GM18508 (cell line): ENCODE data around the gene ACY1.

ENCODE experiments used
- ATAC-seq: cut with Tn5 transposase; IDR thresholded peaks from one replicate; pipeline ENCODE4 v1.9.1; 2021; ENCODE audit warnings: moderate number of reproducible peaks; ENCODE audit not compliant: insufficient read depth, unreplicated experiment

The ACY1 gene

GRCh38 chr3:52002748-52003147 is 19.4 kb downstream of the ACY1 start:
- ATAC-seq = no peak

GRCh38 chr3:52004163-52004787 is 20.9 kb downstream of the ACY1 start:
- ATAC-seq = no peak

GRCh38 chr3:52004906-52005395 is 21.6 kb downstream of the ACY1 start:
- no peak for ATAC-seq

- no peak for ATAC-seq
Measured at GRCh38 chr3:52005571-52005986, 22.2 kb downstream of the ACY1 start.

- ATAC-seq = no peak
Measured at GRCh38 chr3:52006017-52006819, 22.9 kb downstream of the ACY1 start.

GRCh38 chr3:52006820-52007133 is 23.4 kb downstream of the ACY1 start:
- no peak for ATAC-seq

- ATAC-seq = no peak
Measured at GRCh38 chr3:52007291-52007690, 24.0 kb downstream of the ACY1 start.

- ATAC-seq = no peak
Measured at GRCh38 chr3:52010431-52010830, 27.1 kb downstream of the ACY1 start.

GRCh38 chr3:52012699-52013098 is 29.4 kb downstream of the ACY1 start:
- ATAC-seq = no peak

GRCh38 chr3:52013802-52014598 is 30.7 kb downstream of the ACY1 start:
- ATAC-seq = no peak

GRCh38 chr3:52014613-52015012 is 31.3 kb downstream of the ACY1 start:
- no peak for ATAC-seq

GRCh38 chr3:52015438-52016228 is 32.3 kb downstream of the ACY1 start:
- ATAC-seq = no peak

- ATAC-seq = no peak
Measured at GRCh38 chr3:52017586-52017985, 34.3 kb downstream of the ACY1 start.

GRCh38 chr3:52018319-52019000 is 35.1 kb downstream of the ACY1 start:
- ATAC-seq = no peak

GRCh38 chr3:52019352-52020080 is 36.2 kb downstream of the ACY1 start:
- ATAC-seq = no peak

GRCh38 chr3:52020796-52021195 is 37.5 kb downstream of the ACY1 start:
- no peak for ATAC-seq

GRCh38 chr3:52021489-52022268 is 38.3 kb downstream of the ACY1 start:
- no peak for ATAC-seq

GRCh38 chr3:52022323-52023100 is 39.2 kb downstream of the ACY1 start:
- ATAC-seq = no peak
